ENCODE results near the gene MAP4K4. TPM values are rescaled to one million over a fixed set of nuclear protein-coding genes. Genes with fewer than 3 reads are reported as not detected.

MAP4K4 gene
- total RNA-seq, 1 donor from 2014 or later = 91.9 TPM

DNA sequence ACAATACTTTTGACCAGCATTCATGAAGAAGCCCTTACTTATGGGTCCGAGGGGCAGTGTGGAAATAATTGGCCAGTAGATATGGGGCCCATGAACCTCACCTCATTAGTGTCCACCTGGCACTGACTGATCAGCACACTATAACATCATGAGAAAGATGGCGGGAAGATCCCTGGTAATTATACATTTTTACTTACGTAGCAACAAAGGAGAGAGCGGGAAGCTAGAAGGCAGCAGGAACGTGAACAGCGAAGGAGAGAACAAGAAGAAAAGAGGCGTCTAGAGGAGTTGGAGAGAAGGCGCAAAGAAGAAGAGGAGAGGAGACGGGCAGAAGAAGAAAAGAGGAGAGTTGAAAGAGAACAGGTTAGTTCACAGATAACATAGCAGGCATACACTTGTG is 158.3 kb downstream of the MAP4K4 start:
- Histone ChIP-seq H3K27ac (no peak overlapping the region), H3K79me2 (ENCODE audit: low read depth) (peaks cover 6% of the 10 kb centered on the region), H3K36me3 (peaks cover 6% of the 10 kb centered on the region), H3K27me3 (no peaks in the 10 kb centered on the region), H3K9me3 (ENCODE audit: low read depth) (no peaks in the 10 kb centered on the region), H2AFZ (replicated peaks) (no peak overlapping the region), H3F3A (ENCODE audit: low read depth) (no peaks in the 10 kb centered on the region), H3K4me2 (no peak overlapping the region), H4K20me1 (ENCODE audit: low read depth) (no peaks in the 10 kb centered on the region), H3K9ac (no peak overlapping the region), H3K4me3 (no peak overlapping the region), H3K4me1 (no peaks in the 10 kb centered on the region)
- H3K9me3 Mint-ChIP-seq = no peaks in the 10 kb centered on the region
- no peak overlapping the region for H3K4me3 Mint-ChIP-seq
- no peak overlapping the region for H3K27ac Mint-ChIP-seq
- no peaks in the 10 kb centered on the region for H3K27me3 Mint-ChIP-seq (ENCODE audit: insufficient read depth, low read depth)
- peaks cover 44% of the 10 kb centered on the region for H3K36me3 Mint-ChIP-seq
- no peak for TF ChIP-seq EZH2 (IDR thresholded peaks at IDR 0.05)
- TF ChIP-seq, protein P1, sequence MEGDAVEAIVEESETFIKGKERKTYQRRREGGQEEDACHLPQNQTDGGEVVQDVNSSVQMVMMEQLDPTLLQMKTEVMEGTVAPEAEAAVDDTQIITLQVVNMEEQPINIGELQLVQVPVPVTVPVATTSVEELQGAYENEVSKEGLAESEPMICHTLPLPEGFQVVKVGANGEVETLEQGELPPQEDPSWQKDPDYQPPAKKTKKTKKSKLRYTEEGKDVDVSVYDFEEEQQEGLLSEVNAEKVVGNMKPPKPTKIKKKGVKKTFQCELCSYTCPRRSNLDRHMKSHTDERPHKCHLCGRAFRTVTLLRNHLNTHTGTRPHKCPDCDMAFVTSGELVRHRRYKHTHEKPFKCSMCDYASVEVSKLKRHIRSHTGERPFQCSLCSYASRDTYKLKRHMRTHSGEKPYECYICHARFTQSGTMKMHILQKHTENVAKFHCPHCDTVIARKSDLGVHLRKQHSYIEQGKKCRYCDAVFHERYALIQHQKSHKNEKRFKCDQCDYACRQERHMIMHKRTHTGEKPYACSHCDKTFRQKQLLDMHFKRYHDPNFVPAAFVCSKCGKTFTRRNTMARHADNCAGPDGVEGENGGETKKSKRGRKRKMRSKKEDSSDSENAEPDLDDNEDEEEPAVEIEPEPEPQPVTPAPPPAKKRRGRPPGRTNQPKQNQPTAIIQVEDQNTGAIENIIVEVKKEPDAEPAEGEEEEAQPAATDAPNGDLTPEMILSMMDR (IDR thresholded peaks at IDR 0.05) = no peak
- TF ChIP-seq EZH2phosphoT487 (IDR thresholded peaks at IDR 0.05) = no peak
- peaks cover 2% of the 10 kb centered on the region for H3K4me1 Mint-ChIP-seq
- no peak for DNase-seq (ENCODE audit: low spot score)

DNA sequence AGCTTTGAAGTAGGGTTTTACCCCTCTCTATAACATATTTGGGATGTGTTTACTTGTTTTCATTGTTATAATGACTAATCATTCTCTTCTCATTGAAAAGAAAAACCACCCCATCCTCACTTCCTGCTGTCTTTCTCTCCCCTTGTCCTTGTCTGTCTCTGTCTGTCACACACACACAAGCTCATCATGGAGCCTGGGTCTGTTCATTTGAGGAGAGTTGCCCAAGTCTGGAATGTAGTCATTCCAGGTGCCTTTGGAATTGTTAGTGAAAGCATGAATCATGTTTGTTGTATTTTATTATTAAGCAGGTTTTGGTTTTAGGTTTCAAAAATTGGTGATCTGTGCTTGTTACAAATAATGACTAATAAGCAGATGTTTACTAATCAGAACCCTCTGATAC is 160.7 kb downstream of the MAP4K4 start:
- Histone ChIP-seq H3K79me2 (ENCODE audit: low read depth) (peaks cover 6% of the 10 kb centered on the region), H3K4me3 (no peak overlapping the region), H3K27me3 (no peaks in the 10 kb centered on the region), H3K9me3 (ENCODE audit: low read depth) (no peaks in the 10 kb centered on the region), H3K4me2 (no peak overlapping the region), H3F3A (ENCODE audit: low read depth) (no peaks in the 10 kb centered on the region), H4K20me1 (ENCODE audit: low read depth) (no peaks in the 10 kb centered on the region), H3K36me3 (peaks cover 10% of the 10 kb centered on the region), H3K9ac (no peak overlapping the region), H2AFZ (replicated peaks) (no peak overlapping the region), H3K27ac (no peak overlapping the region), H3K4me1 (no peaks in the 10 kb centered on the region)
- no peaks in the 10 kb centered on the region for H3K27me3 Mint-ChIP-seq (ENCODE audit: insufficient read depth, low read depth)
- no peak for DNase-seq (ENCODE audit: low spot score)
- no peaks in the 10 kb centered on the region for H3K9me3 Mint-ChIP-seq
- no peak overlapping the region for H3K4me3 Mint-ChIP-seq
- TF ChIP-seq, protein P1 (IDR thresholded peaks at IDR 0.05) = no peak
- no peak overlapping the region for H3K27ac Mint-ChIP-seq
- peaks cover 37% of the 10 kb centered on the region for H3K36me3 Mint-ChIP-seq
- peaks cover 6% of the 10 kb centered on the region for H3K4me1 Mint-ChIP-seq

- Mint-ChIP-seq H3K9me3 (no peaks in the 10 kb centered on the region), H3K4me3 (no peak overlapping the region), H3K36me3 (peaks cover 36% of the 10 kb centered on the region), H3K27me3 (ENCODE audit: insufficient read depth, low read depth) (no peaks in the 10 kb centered on the region), H3K27ac (no peak overlapping the region), H3K4me1 (peaks cover 6% of the 10 kb centered on the region)
- Histone ChIP-seq H3K9me3 (ENCODE audit: low read depth) (no peaks in the 10 kb centered on the region), H2AFZ (replicated peaks) (no peak overlapping the region), H3K4me3 (no peak overlapping the region), H3K4me1 (no peaks in the 10 kb centered on the region), H3K27me3 (no peaks in the 10 kb centered on the region), H3K79me2 (ENCODE audit: low read depth) (peaks cover 6% of the 10 kb centered on the region), H4K20me1 (ENCODE audit: low read depth) (no peaks in the 10 kb centered on the region), H3K4me2 (no peak overlapping the region), H3K36me3 (peaks cover 14% of the 10 kb centered on the region), H3F3A (ENCODE audit: low read depth) (no peaks in the 10 kb centered on the region), H3K27ac (no peak overlapping the region), H3K9ac (no peak overlapping the region)
- TF ChIP-seq, protein P1 (IDR thresholded peaks at IDR 0.05) = no peak
- TF ChIP-seq EZH2 (IDR thresholded peaks at IDR 0.05) = no peak
- no peak for DNase-seq (ENCODE audit: low spot score)
These were observed 161.4 kb downstream of the MAP4K4 start for GRCh38 chr2:101858910-101859309.

DNA sequence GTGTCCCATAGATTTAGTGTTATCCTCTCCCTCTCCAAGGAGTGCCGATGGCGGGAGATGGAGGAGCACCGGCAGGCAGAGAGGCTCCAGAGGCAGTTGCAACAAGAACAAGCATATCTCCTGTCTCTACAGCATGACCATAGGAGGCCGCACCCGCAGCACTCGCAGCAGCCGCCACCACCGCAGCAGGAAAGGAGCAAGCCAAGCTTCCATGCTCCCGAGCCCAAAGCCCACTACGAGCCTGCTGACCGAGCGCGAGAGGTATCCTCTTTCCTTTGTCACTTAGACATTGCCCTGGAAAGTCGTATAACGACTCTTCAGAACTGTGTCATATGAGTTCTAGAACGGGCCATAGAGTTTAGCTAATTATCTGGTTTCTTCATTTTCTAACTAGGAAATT is 162.1 kb downstream of the MAP4K4 start:
- Histone ChIP-seq H3K9ac (no peak overlapping the region), H3K79me2 (ENCODE audit: low read depth) (peaks cover 6% of the 10 kb centered on the region), H3K27ac (no peak overlapping the region), H4K20me1 (ENCODE audit: low read depth) (peaks cover 6% of the 10 kb centered on the region), H3K36me3 (peaks cover 19% of the 10 kb centered on the region), H3F3A (ENCODE audit: low read depth) (no peaks in the 10 kb centered on the region), H3K4me1 (no peaks in the 10 kb centered on the region), H3K4me2 (no peak overlapping the region), H3K9me3 (ENCODE audit: low read depth) (no peaks in the 10 kb centered on the region), H3K4me3 (no peak overlapping the region), H2AFZ (replicated peaks) (no peak overlapping the region), H3K27me3 (no peaks in the 10 kb centered on the region)
- Mint-ChIP-seq H3K9me3 (no peaks in the 10 kb centered on the region), H3K36me3 (peaks cover 31% of the 10 kb centered on the region), H3K4me3 (no peak overlapping the region), H3K27me3 (ENCODE audit: insufficient read depth, low read depth) (no peaks in the 10 kb centered on the region), H3K4me1 (peaks cover 9% of the 10 kb centered on the region), H3K27ac (no peak overlapping the region)
- DNase-seq (ENCODE audit: low spot score) = no peak
- TF ChIP-seq, protein P1 (IDR thresholded peaks at IDR 0.05) = no peak
- TF ChIP-seq EZH2phosphoT487 (IDR thresholded peaks at IDR 0.05) (no peak), EZH2 (IDR thresholded peaks at IDR 0.05) (no peak)

Measured in neural progenitor cell (in vitro differentiated cells).